ENCODE measurements around the gene ANXA8L1. TPM values are rescaled to one million over a fixed set of nuclear protein-coding genes. Genes with fewer than 3 reads are reported as not detected.

ANXA8L1 gene, protein sequence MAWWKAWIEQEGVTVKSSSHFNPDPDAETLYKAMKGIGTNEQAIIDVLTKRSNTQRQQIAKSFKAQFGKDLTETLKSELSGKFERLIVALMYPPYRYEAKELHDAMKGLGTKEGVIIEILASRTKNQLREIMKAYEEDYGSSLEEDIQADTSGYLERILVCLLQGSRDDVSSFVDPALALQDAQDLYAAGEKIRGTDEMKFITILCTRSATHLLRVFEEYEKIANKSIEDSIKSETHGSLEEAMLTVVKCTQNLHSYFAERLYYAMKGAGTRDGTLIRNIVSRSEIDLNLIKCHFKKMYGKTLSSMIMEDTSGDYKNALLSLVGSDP
- total RNA-seq (2022; extraction: Qiagen RNA extraction; ENCODE audit: low read depth), result 91.6 to 129 TPM (median 112 TPM) in 5 replicates

GRCh38 chr10:46375406-46375805 lies at the start of gene ANXA8L1:
Gene ANXA8L1 (plus strand): TSS chr10:46375776. CDS start chr10:46375852, 76 bp downstream.

Other genes starting within 250 kb of the ANXA8L1 start
- 0.10 to 0.27 TPM (median 0.20 TPM) in 4 of 5 replicates, not detected in the other for gene ANTXRL, start 88.8 kb upstream of the ANXA8L1 start, total RNA-seq (2022; extraction: Qiagen RNA extraction; ENCODE audit: low read depth)
- gene NPY4R, start 90.2 kb downstream of the ANXA8L1 start, total RNA-seq (2022; extraction: Qiagen RNA extraction; ENCODE audit: low read depth), result 28.0 to 43.1 TPM (median 39.2 TPM) in 5 replicates
- 30.6 to 40.9 TPM (median 37.8 TPM) in 5 replicates for gene GPRIN2, start 180.9 kb downstream of the ANXA8L1 start, total RNA-seq (2022; extraction: Qiagen RNA extraction; ENCODE audit: low read depth)
- gene SYT15, start 203.4 kb downstream of the ANXA8L1 start, total RNA-seq (2022; extraction: Qiagen RNA extraction; ENCODE audit: low read depth), result 1.6 to 3.3 TPM (median 2.7 TPM) in 5 replicates